Measurements from ENCODE around the gene ST3GAL4.
"Not testable (repeated sequence)": the region's sequence is repeated elsewhere in the genome, so short reads cannot be mapped to it uniquely, and the experiment has no call there.

Gene ST3GAL4

DNA sequence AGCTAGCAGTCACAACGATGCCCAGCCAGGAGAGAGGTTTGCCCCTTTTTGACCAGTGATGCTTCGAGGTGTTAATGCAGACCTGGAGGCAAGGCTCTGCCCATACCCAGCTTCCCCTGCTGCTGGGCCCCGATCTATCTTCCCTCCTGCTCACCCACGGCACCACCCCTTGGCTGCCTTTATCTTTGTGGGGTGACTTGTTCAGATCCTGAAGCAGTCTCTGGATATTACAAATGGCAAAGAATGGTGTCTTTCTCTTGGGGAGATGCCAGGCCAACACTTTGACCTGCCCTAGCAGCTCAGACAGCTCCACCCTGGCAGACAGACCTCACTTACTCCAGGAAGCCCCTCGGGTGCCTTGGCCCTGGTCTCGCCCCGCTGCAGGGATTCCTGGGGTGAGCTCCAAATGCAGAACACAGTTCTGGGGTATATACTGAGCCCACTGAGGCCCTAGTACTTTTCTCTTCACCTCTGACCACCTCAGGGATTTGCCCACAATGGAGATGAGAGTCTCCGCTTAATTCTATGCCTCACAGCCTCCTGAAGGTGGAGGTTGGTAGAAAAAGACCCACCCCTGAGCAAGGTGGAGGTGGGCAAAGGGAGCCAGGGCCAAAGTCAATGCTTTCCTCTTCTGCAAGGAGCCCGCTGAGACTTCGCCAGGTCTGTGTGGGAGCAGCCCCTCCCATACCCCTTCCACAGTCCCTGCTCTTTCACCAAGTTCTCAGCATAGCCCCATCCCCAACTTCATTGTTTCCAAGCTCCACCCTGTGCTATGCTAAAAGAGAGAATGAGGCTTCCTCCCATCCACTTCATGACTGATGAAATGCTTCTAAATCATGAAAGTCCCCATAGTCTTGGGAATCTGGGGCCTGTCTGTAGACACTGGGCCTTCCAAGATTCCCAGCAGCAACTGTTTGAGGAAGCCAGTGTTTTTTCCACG lies 11.1 kb upstream of the ST3GAL4 start:
- peaks cover 0 to 43% (median 22%) of the 10 kb centered on the region in 5 donors for H3K36me3 ChIP-seq (ENCODE audit: control insufficient read depth in 5 of 5, insufficient read depth in 5 of 5, low read length in 5 of 5)
- peaks cover 19 to 52% (median 50%) of the 10 kb centered on the region in 5 donors for H3K4me1 ChIP-seq (ENCODE audit: control insufficient read depth in 5 of 5, insufficient read depth in 5 of 5, low read length in 5 of 5)
- H3K9me3 ChIP-seq (ENCODE audit: control insufficient read depth in 5 of 5, low read length in 5 of 5), result no peaks in the 10 kb centered on the region
- H3K27me3 ChIP-seq (ENCODE audit: control insufficient read depth in 5 of 5, insufficient read depth in 4 of 5, low read length in 5 of 5), result no peaks in the 10 kb centered on the region
- no peak overlapping the region for H3K4me3 ChIP-seq (ENCODE audit: low read depth in 1 of 5, low read length in 5 of 5)
- H3K9ac ChIP-seq (ENCODE audit: low read length in 5 of 5), result no peak overlapping the region
- H3K27ac ChIP-seq (ENCODE audit: low read depth, low read length), result no peak overlapping the region

DNA sequence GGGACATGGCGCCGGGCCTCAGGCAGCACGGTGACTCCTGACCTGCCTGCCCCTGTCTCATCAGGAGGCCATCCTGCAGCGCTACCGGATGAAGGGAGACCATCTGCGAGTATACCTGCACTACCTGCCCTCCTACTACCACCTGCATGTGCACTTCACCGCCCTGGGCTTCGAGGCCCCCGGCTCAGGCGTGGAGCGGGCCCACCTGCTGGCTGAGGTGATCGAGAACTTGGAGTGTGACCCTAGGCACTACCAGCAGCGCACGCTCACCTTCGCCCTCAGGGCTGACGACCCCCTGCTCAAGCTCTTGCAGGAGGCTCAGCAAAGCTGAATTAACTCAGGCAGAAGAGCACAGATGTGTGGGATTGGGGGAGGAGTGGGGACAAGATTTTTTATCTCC lies 10.2 kb upstream of the ST3GAL4 start:
- Histone ChIP-seq H3K27ac (ENCODE audit: low read depth, low read length) (peak overlapping the region; percentile 74), H3K4me1 (ENCODE audit: control insufficient read depth in 5 of 5, insufficient read depth in 5 of 5, low read length in 5 of 5) (peaks cover 14 to 50% (median 45%) of the 10 kb centered on the region in 5 donors)

DNA sequence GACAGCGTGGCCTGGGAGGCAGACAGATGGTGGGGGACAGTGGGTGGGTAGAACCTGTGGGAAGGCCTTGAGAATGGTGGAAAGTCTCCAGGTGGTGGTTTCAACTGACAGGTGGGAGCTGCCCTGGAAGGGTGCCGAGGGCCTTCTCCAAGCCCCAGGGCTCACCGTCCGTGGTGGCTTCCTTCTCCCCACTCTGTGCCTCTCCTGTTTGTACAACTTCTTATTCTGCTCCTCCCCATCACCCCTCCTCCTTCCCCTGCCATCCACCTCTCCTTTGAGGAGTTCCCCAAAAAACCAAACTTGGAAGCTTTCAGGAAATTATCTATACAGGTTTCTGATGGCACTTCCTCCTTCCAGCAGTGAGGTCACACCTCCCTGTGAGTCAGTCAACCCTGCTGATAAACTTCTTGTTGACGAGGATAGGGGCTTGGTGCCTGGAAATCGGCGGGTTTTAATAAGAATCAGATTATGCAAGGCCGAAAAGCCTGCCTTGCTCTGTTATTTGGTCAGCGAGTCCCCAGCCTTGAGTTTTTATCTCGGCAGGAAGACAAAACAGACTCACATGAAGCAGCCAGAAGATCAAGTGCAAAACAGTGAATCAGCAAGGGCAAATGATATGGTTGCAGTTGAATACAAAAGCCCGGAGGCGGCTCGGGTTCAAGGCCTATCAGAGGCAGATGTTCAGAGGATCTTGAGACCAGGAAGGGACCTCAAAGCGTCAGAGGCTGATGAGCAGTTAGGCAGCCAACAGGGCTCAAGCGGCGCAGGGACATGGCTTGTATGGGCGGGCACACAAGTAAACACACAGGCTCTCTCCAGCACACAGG lies 9.5 kb upstream of the ST3GAL4 start:
- H3K9ac ChIP-seq (ENCODE audit: low read length in 5 of 5), result peak overlapping the region in 2 of 5 donors; percentile 26 to 33
- peak overlapping the region; percentile 74 for H3K27ac ChIP-seq (ENCODE audit: low read depth, low read length)
- H3K27me3 ChIP-seq (ENCODE audit: control insufficient read depth in 5 of 5, insufficient read depth in 4 of 5, low read length in 5 of 5), result no peaks in the 10 kb centered on the region
- H3K36me3 ChIP-seq (ENCODE audit: control insufficient read depth in 5 of 5, insufficient read depth in 5 of 5, low read length in 5 of 5), result peaks cover 0 to 38% (median 19%) of the 10 kb centered on the region in 5 donors
- H3K4me1 ChIP-seq (ENCODE audit: control insufficient read depth in 5 of 5, insufficient read depth in 5 of 5, low read length in 5 of 5), result peaks cover 16 to 49% (median 45%) of the 10 kb centered on the region in 5 donors
- no peak overlapping the region for H3K4me3 ChIP-seq (ENCODE audit: low read depth in 1 of 5, low read length in 5 of 5)
- no peaks in the 10 kb centered on the region for H3K9me3 ChIP-seq (ENCODE audit: control insufficient read depth in 5 of 5, low read length in 5 of 5)

More for the DNA sequence above, 10.2 kb upstream of the ST3GAL4 start:
- peaks cover 0 to 38% (median 22%) of the 10 kb centered on the region in 5 donors for H3K36me3 ChIP-seq (ENCODE audit: control insufficient read depth in 5 of 5, insufficient read depth in 5 of 5, low read length in 5 of 5)
- H3K4me3 ChIP-seq (ENCODE audit: low read depth in 1 of 5, low read length in 5 of 5), result no peak overlapping the region
- H3K9me3 ChIP-seq (ENCODE audit: control insufficient read depth in 5 of 5, low read length in 5 of 5), result no peaks in the 10 kb centered on the region
- no peaks in the 10 kb centered on the region for H3K27me3 ChIP-seq (ENCODE audit: control insufficient read depth in 5 of 5, insufficient read depth in 4 of 5, low read length in 5 of 5)
- peak overlapping the region in 1 of 5 donors; percentile 26 for H3K9ac ChIP-seq (ENCODE audit: low read length in 5 of 5)

DNA sequence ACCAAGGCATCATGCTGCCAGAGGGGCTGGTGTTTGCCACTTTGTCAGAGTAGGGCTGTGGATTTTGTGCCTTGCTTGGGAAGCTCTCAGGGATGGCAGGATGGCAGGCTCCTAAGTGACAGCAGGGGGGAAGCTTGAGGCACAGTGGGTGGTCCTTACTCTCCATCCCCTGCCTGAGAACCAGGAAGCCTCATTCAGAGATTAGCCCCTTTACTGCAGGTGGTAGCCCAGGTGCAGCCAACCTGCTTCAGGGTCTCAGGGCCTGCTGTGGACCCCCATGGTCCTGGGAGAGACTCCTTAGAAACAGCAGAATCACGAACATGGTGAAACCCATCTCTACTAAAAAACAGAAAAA lies 8.9 kb upstream of the ST3GAL4 start:
- Histone ChIP-seq H3K27ac (ENCODE audit: low read depth, low read length) (peak overlapping the region; percentile 74), H3K4me3 (ENCODE audit: low read depth in 1 of 5, low read length in 5 of 5) (no peak overlapping the region), H3K36me3 (ENCODE audit: control insufficient read depth in 5 of 5, insufficient read depth in 5 of 5, low read length in 5 of 5) (peaks cover 0 to 35% (median 15%) of the 10 kb centered on the region in 5 donors), H3K4me1 (ENCODE audit: control insufficient read depth in 5 of 5, insufficient read depth in 5 of 5, low read length in 5 of 5) (peaks cover 18 to 55% (median 49%) of the 10 kb centered on the region in 5 donors), H3K27me3 (ENCODE audit: control insufficient read depth in 5 of 5, insufficient read depth in 4 of 5, low read length in 5 of 5) (no peaks in the 10 kb centered on the region), H3K9ac (ENCODE audit: low read length in 5 of 5) (peak overlapping the region in 1 of 5 donors; percentile 33), H3K9me3 (ENCODE audit: control insufficient read depth in 5 of 5, low read length in 5 of 5) (no peaks in the 10 kb centered on the region)

DNA sequence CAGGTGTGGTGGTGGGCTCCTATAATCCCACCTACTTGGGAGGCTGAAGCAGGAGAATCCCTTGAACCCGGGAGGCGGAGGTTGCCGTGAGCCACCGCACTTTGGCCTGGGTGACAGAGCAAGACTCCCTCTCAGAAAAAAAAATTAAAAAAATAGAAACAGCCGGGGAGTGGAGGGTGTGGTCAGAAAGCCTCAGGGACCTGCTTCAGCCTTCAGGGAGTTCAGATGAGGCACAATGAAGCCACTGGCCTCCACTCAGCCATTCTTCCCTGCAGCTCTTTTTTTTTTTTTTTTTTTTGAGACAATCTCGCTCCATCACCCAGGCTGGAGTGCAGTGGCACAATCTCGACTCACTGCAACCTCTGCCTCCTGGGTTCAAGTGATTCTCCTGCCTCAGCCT lies 8.5 kb upstream of the ST3GAL4 start:
- peaks cover 18 to 58% (median 53%) of the 10 kb centered on the region in 5 donors for H3K4me1 ChIP-seq (ENCODE audit: control insufficient read depth in 5 of 5, insufficient read depth in 5 of 5, low read length in 5 of 5)
- not testable (repeated sequence) for H3K27me3 ChIP-seq (ENCODE audit: control insufficient read depth in 5 of 5, insufficient read depth in 4 of 5, low read length in 5 of 5); H3K4me3 ChIP-seq (ENCODE audit: low read depth in 1 of 5, low read length in 5 of 5); H3K9ac ChIP-seq (ENCODE audit: low read length in 5 of 5); H3K9me3 ChIP-seq (ENCODE audit: control insufficient read depth in 5 of 5, low read length in 5 of 5)
- H3K36me3 ChIP-seq (ENCODE audit: control insufficient read depth in 5 of 5, insufficient read depth in 5 of 5, low read length in 5 of 5), result peaks cover 0 to 34% (median 15%) of the 10 kb centered on the region in 5 donors
- peak overlapping the region; percentile 74 for H3K27ac ChIP-seq (ENCODE audit: low read depth, low read length)

DNA sequence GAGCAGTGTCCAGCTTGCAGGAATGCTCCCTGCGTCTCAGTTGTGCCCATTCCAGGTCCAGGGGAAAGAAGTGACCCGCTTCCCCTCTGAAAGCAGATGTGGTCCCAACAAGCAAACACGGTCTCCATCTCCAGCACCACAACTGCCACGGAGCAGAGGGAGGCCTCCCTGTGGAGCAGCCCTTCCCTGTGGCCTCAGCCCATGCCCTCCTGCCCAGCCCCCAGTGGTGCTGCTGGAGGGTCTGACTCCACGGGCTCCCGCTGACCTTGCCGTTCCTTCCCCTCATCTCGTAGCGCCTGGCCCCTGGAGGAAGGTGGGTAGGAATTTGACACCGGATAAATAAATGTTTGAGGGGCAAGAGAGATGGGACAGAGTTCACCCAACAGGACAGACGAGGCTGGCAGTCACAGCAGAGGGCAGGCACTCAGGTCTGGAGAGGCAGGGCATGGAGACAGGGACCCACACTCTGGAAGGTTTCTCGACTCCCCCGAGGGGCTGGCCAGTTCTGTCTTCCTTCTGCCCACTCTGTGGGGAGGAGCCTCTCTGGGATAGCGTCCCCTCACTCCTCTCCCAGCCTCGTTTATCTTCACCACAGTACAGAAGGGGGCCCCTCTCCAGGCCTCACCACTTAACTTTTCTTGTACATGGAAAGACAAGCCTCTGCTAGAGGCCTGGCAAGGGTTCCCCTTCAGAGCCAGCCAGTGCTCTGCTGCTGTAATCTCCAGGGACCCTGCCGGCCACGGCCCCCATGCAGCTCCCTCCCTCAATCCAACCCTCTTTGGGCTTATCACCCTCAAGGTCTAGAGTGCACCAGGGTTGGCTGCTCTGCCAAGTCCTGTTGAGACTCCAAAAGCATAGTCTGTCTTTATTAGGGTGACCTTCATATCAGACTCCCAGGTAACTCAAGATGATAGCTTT lies 7.5 kb upstream of the ST3GAL4 start:
- no peak overlapping the region for H3K4me3 ChIP-seq (ENCODE audit: low read depth in 1 of 5, low read length in 5 of 5)
- no peaks in the 10 kb centered on the region for H3K9me3 ChIP-seq (ENCODE audit: control insufficient read depth in 5 of 5, low read length in 5 of 5)
- peaks cover 18 to 62% (median 53%) of the 10 kb centered on the region in 5 donors for H3K4me1 ChIP-seq (ENCODE audit: control insufficient read depth in 5 of 5, insufficient read depth in 5 of 5, low read length in 5 of 5)
- H3K36me3 ChIP-seq (ENCODE audit: control insufficient read depth in 5 of 5, insufficient read depth in 5 of 5, low read length in 5 of 5), result peaks cover 0 to 30% (median 15%) of the 10 kb centered on the region in 5 donors
- H3K27ac ChIP-seq (ENCODE audit: low read depth, low read length), result peak overlapping the region; percentile 64
- no peaks in the 10 kb centered on the region for H3K27me3 ChIP-seq (ENCODE audit: control insufficient read depth in 5 of 5, insufficient read depth in 4 of 5, low read length in 5 of 5)
- H3K9ac ChIP-seq (ENCODE audit: low read length in 5 of 5), result peak overlapping the region in 3 of 5 donors; percentile 10 to 34 (median 11)

DNA sequence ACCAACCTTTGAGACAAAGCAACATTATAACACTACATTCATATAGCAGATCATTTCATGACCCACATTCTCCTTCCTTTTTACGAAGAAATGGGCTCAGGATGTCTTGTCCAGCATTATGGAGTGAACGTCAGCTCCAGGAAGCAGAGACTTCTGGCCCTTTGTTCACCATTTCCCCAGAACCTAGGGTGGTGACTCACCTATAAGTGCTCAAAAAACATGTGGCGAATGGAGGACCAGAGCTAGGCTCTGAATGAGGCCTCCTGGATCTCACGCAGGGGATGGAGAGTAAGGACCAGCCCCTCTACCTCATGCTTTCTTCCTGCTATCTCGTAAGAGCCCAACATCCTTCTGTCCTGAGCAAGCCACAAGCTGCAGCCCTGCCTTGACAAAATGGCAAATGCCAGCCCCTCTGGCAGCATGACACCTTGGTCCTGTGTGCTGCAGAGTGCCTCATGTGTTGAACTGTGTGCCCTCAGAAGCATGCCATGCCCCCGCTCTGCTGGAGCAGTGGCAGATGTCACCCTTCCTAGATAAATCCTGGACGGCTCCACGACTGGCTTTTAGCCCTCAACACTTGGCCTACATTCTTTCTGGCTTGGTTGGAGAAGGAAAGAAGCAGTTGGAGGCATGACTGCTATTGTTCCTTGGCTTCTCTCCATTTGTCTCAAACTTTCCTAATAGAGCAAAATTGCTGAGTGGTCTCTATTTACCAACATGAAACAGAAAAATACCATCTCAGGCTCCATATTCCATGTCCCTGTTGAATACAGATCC lies 6.5 kb upstream of the ST3GAL4 start:
- H3K4me3 ChIP-seq (ENCODE audit: low read depth in 1 of 5, low read length in 5 of 5), result peak overlapping the region in 2 of 5 donors; percentile 6 to 26
- peak overlapping the region in 2 of 5 donors; percentile 10 to 11 for H3K9ac ChIP-seq (ENCODE audit: low read length in 5 of 5)
- H3K4me1 ChIP-seq (ENCODE audit: control insufficient read depth in 5 of 5, insufficient read depth in 5 of 5, low read length in 5 of 5), result peaks cover 18 to 71% (median 58%) of the 10 kb centered on the region in 5 donors
- peaks cover 0 to 21% (median 8%) of the 10 kb centered on the region in 5 donors for H3K36me3 ChIP-seq (ENCODE audit: control insufficient read depth in 5 of 5, insufficient read depth in 5 of 5, low read length in 5 of 5)
- no peaks in the 10 kb centered on the region for H3K9me3 ChIP-seq (ENCODE audit: control insufficient read depth in 5 of 5, low read length in 5 of 5)
- no peaks in the 10 kb centered on the region for H3K27me3 ChIP-seq (ENCODE audit: control insufficient read depth in 5 of 5, insufficient read depth in 4 of 5, low read length in 5 of 5)
- H3K27ac ChIP-seq (ENCODE audit: low read depth, low read length), result peak overlapping the region; percentile 64

DNA sequence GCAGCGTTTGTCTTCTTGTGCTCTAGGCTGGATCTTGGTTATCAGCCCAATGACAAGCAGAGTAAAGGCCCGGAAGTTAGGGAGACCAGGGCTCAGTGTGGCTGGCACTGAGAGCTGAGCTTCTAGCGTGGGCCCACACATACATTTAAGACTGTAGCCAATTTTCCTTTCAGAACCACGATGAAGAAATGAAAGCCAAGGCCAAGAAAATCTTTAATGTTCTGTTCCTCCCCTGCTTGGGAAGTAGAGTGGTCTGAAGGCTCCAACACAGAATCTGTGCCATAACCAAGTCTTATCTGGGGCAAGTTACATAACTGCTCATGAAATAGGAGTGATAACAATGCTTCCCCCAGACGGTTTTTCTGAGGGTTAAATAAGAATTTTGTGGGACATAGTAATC lies 4.7 kb upstream of the ST3GAL4 start:
- H3K36me3 ChIP-seq (ENCODE audit: control insufficient read depth in 5 of 5, insufficient read depth in 5 of 5, low read length in 5 of 5), result peaks cover 0 to 6% (median 0%) of the 10 kb centered on the region in 5 donors
- peak overlapping the region; percentile 41 for H3K27ac ChIP-seq (ENCODE audit: low read depth, low read length)
- H3K4me3 ChIP-seq (ENCODE audit: low read depth in 1 of 5, low read length in 5 of 5), result no peak overlapping the region
- H3K4me1 ChIP-seq (ENCODE audit: control insufficient read depth in 5 of 5, insufficient read depth in 5 of 5, low read length in 5 of 5), result peaks cover 24 to 80% (median 64%) of the 10 kb centered on the region in 5 donors
- no peak overlapping the region for H3K9ac ChIP-seq (ENCODE audit: low read length in 5 of 5)
- no peaks in the 10 kb centered on the region for H3K9me3 ChIP-seq (ENCODE audit: control insufficient read depth in 5 of 5, low read length in 5 of 5)
- H3K27me3 ChIP-seq (ENCODE audit: control insufficient read depth in 5 of 5, insufficient read depth in 4 of 5, low read length in 5 of 5), result no peaks in the 10 kb centered on the region

Data from subcutaneous abdominal adipose tissue (tissue), 5 donors.